SK-N-SH treated with all-trans-retinoic acid at 6 μM for 48 hours (cell line): ENCODE data around the gene HES3.

Source experiments
- GLIS3 ChIP-seq: fragments of 250-450 bp; sonication (Bioruptor Pico); IDR thresholded peaks from 2 replicates; pipeline ENCODE4 v1.5.0; 2020; ENCODE audit warnings: mild to moderate bottlenecking, moderate library complexity
- ISL1 ChIP-seq: fragments of 250-450 bp; sonication (Bioruptor Pico); IDR thresholded peaks from 2 replicates; pipeline ENCODE4 v2.1.2; 2022; ENCODE audit warnings: mild to moderate bottlenecking, moderate library complexity
- TCF4 ChIP-seq: fragments of 250-450 bp; sonication (Bioruptor Pico); IDR thresholded peaks from 2 replicates; pipeline ENCODE4 v1.8.0; 2021; ENCODE audit warnings: mild to moderate bottlenecking, moderate library complexity, borderline replicate concordance
- ZFP30 ChIP-seq: fragments of 450-650 bp; formaldehyde crosslinking; IDR thresholded peaks from 2 replicates; pipeline ENCODE4 v1.5.0; 2022; ENCODE audit warnings: mild to moderate bottlenecking, moderate library complexity
- TF ChIP-seq, protein P1 (sequence below): fragments of 250-450 bp; sonication (Bioruptor Pico); IDR thresholded peaks from 2 replicates; pipeline ENCODE4 v1.5.1; 2020; ENCODE audit warnings: low read depth, mild to moderate bottlenecking, moderate library complexity

DNA sequence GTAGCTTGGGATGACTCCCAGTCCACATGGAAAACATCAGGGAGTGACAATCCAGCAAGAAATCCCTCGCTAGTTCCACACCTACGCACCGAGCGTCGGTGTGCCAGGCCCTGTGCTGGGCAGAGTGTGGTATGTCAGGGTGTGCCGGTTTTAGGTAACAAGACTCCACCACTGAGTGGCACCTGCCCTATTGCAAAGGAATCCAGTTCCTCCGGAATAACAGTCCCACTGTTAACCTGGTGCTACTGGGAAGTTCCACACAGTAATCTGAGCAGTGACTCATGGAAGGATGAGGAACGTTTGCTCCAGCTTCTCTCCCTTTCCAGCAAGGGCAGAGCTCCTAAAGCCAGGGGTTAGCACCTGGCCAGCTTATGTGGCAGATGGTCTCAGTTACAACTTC is 23.7 kb upstream of the HES3 start:
- TF ChIP-seq, protein P1, sequence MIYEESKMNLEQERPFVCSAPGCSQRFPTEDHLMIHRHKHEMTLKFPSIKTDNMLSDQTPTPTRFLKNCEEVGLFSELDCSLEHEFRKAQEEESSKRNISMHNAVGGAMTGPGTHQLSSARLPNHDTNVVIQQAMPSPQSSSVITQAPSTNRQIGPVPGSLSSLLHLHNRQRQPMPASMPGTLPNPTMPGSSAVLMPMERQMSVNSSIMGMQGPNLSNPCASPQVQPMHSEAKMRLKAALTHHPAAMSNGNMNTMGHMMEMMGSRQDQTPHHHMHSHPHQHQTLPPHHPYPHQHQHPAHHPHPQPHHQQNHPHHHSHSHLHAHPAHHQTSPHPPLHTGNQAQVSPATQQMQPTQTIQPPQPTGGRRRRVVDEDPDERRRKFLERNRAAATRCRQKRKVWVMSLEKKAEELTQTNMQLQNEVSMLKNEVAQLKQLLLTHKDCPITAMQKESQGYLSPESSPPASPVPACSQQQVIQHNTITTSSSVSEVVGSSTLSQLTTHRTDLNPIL (CRISPR knock-in tag), result no peak
- TF ChIP-seq ISL1 (CRISPR knock-in tag) (no peak), GLIS3 (CRISPR knock-in tag) (no peak), ZFP30 (CRISPR knock-in tag) (no peak), TCF4 (no peak)
